Measurements from ENCODE around the gene HSPA9.
"Not testable (repeated sequence)": the region's sequence is repeated elsewhere in the genome, so short reads cannot be mapped to it uniquely, and the experiment has no call there.

HSPA9 gene

GRCh38 chr5:138528208-138528607 is 47.0 kb downstream of the HSPA9 start:
- no peak for DNase-seq

DNA sequence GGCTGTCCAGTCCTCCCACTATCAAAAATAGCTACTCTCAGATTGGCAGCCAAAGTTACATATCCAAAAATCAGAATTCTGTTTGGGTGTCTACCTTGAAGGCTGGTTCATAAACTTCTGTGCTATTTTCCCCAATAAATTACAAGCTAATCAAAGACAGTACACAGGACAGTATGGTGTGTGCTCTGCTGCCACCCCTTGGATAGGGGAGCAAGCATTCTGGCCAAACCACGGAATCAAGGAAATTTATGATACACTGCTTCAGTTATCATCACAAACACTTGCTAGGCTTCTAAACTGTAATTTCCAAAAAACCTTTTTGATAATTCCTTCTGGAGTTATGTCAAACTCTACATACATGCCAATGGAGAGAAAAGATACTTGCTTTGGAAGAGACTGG is 48.0 kb downstream of the HSPA9 start:
- DNase-seq, result no peak

GRCh38 chr5:138523406-138523805 is 51.8 kb downstream of the HSPA9 start:
- no peak for DNase-seq

- DNase-seq, result no peak
These were observed 54.2 kb downstream of the HSPA9 start for GRCh38 chr5:138520971-138521370.

GRCh38 chr5:138517437-138517836 is 57.8 kb downstream of the HSPA9 start:
- DNase-seq, result no peak

DNA sequence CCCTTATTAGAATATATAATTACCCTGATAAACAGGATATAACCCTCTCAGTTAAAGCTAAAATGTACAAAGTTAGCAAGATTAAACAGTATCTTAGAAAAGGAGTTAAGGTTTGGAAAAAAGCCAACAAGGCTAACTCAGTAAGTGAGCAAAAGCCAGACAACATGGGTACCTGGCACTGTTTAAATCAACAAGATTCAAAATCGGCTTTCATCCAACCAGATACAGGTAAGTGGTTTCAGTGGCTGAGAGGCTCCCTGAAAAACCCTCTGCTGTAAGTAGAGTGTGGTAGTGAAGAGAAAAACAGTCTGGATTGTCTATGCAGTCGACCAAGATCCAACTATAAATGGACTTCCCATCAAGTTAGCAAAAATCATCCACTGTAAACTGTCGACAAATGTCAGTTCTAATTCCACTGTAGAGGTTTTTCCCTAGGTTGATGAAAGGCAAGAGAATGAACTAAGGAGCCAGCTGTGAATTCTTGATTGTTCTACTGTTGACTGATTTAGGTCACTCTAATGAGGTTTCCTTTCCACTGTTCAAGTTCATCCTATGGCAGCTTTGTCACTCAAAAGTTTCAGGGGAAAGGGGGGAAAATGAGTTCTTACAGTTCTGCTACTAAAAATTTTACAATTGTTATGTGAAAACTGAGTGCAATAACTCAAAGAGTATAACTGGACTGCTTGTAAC is 59.5 kb downstream of the HSPA9 start:
- no peak for DNase-seq

DNA sequence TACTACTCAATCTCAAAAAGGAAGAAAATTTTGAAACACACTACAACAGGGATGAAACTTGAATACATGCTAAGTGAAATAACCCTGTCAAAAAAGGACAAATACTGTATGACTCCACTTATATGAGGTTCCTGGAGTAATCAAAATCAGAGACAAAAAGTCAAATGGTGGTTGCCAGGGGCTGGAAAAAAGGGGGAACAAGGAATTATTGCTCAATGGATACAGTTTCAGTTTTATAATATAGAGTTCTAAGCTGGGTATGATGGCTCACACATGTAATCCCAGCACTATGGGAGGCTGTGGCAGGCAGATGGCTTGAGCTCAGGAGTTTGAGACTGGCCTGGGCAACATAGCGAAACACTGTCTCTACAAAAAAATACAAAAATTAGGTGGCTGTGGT is 61.2 kb downstream of the HSPA9 start:
- DNase-seq, result no peak

DNA sequence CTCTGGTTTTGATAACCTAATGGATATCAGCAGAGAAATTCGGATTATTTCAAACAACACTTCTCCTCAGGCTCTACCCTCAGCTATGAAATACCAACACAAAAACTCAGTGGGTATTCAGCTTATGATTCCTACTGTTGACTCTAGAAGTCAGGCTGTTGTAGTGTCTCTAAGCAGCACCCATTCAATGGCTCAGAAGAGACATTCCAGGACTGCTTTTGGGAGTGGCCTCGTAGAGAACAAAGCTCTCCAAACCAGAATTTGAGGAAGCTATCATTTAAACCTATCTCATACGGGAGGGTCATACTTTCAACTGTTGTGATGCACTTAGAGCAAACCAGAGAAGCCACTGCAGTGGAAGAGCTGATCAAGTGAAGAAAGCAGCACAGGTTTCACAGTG is 66.2 kb downstream of the HSPA9 start:
- DNase-seq, result no peak

DNA sequence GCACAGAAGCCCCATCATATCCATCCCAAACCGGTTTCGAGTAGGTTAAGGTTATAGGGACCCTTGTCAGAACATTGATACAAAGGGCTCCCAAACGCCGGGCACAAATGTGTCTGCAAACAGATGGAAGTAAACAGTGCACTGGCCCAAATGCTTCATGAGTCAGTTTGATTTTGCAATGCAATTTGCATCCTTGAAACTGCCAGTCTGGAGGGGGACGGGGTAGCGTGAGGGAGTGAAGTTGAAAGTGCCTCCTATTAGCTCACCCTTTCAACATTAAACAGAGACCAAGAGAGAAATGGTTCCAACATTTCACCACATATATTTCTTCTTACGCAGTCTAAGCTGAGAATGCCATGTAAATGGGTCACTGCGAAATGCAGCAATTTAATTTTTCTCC is 67.7 kb downstream of the HSPA9 start:
- DNase-seq, result not testable (repeated sequence)

DNA sequence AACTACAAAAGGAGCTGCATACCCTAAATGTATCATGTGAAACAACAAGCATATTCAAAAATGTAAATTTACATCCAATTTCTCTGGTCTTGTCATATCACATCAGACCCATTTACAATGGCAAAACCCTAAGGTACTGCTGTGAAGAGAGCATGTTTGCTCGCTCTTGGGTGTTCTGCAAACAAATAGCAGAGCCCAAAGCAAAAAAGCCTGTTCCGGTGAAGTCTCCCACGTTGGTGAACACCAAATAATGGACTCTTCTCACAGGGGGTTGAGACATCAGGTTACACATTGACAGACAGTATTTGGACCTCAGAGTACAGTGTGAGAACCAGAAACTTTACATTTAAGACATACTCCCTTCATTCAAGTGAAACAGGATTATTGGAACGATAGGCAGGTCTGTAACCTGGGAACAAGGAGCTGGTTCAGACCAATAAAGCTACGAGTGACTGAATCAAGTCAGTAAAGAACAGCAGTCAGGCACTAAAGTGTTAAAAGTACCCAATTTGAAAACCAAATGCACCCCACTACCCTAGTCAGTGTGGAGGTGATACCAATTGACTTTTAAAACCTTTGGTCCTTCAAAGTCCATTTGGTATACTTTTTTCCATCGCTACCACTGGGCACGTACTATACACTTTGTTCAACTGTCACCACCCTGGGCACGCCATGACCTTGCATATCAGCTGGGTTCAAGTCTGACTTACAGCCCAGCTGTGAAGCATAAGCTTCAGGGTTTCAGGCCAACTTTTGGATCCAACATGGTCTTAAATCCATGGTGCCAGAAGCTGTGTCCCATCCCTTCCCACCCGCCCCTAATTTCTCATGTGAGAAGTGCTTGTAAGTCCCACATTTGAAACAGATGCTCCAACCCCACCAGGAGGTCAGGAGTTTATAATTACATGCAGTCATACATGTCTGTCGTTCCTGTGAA is 68.6 kb downstream of the HSPA9 start:
- no peak for DNase-seq

GRCh38 chr5:138504799-138505198 is 70.4 kb downstream of the HSPA9 start:
- peak; percentile 77 for DNase-seq
